ENCODE measurements around the gene DAB1. TPM values are rescaled to one million over a fixed set of nuclear protein-coding genes. Genes with fewer than 3 reads are reported as not detected.

DAB1 gene
- total RNA-seq, 1 donor from 2014 or later, result 0.25 TPM

GRCh38 chr1:57316291-57316690, 107.6 kb downstream of the DAB1 start:
- H3K27me3 ChIP-seq (ENCODE audit: control insufficient read depth, insufficient read depth, low read length), result no peaks in the 10 kb centered on the region
- no peak for TF ChIP-seq CTCF (IDR thresholded peaks at IDR 0.05; ENCODE audit: insufficient read depth, low read length, poor library complexity, severe bottlenecking)
- H3K4me3 ChIP-seq (ENCODE audit: low read depth, low read length), result no peak overlapping the region
- no peaks in the 10 kb centered on the region for H3K36me3 ChIP-seq (ENCODE audit: control insufficient read depth, insufficient read depth, low read length)
- DNase-seq (ENCODE audit: low read depth), result no peak

- no peak for TF ChIP-seq CTCF (IDR thresholded peaks at IDR 0.05; ENCODE audit: insufficient read depth, low read length, poor library complexity, severe bottlenecking)
- no peak for DNase-seq (ENCODE audit: low read depth)
- Histone ChIP-seq H3K36me3 (ENCODE audit: control insufficient read depth, insufficient read depth, low read length) (no peaks in the 10 kb centered on the region), H3K27me3 (ENCODE audit: control insufficient read depth, insufficient read depth, low read length) (no peaks in the 10 kb centered on the region), H3K4me3 (ENCODE audit: low read depth, low read length) (no peak overlapping the region)
Measured at GRCh38 chr1:57312869-57313268, 111.0 kb downstream of the DAB1 start.

- Histone ChIP-seq H3K36me3 (ENCODE audit: control insufficient read depth, insufficient read depth, low read length) (no peaks in the 10 kb centered on the region), H3K27me3 (ENCODE audit: control insufficient read depth, insufficient read depth, low read length) (no peaks in the 10 kb centered on the region), H3K4me3 (ENCODE audit: low read depth, low read length) (no peak overlapping the region)
- DNase-seq (ENCODE audit: low read depth), result no peak
- TF ChIP-seq CTCF (IDR thresholded peaks at IDR 0.05; ENCODE audit: insufficient read depth, low read length, poor library complexity, severe bottlenecking), result no peak
Measured at GRCh38 chr1:57311411-57311810, 112.4 kb downstream of the DAB1 start.

GRCh38 chr1:57311006-57311405, 112.9 kb downstream of the DAB1 start:
- TF ChIP-seq CTCF (IDR thresholded peaks at IDR 0.05; ENCODE audit: insufficient read depth, low read length, poor library complexity, severe bottlenecking), result no peak
- Histone ChIP-seq H3K4me3 (ENCODE audit: low read depth, low read length) (no peak overlapping the region), H3K27me3 (ENCODE audit: control insufficient read depth, insufficient read depth, low read length) (no peaks in the 10 kb centered on the region), H3K36me3 (ENCODE audit: control insufficient read depth, insufficient read depth, low read length) (no peaks in the 10 kb centered on the region)
- DNase-seq (ENCODE audit: low read depth), result no peak

- Histone ChIP-seq H3K27me3 (ENCODE audit: control insufficient read depth, insufficient read depth, low read length) (no peaks in the 10 kb centered on the region), H3K36me3 (ENCODE audit: control insufficient read depth, insufficient read depth, low read length) (no peaks in the 10 kb centered on the region), H3K4me3 (ENCODE audit: low read depth, low read length) (no peak overlapping the region)
- TF ChIP-seq CTCF (IDR thresholded peaks at IDR 0.05; ENCODE audit: insufficient read depth, low read length, poor library complexity, severe bottlenecking), result no peak
- no peak for DNase-seq (ENCODE audit: low read depth)
Measured at GRCh38 chr1:57309630-57310029, 114.2 kb downstream of the DAB1 start.

- Histone ChIP-seq H3K36me3 (ENCODE audit: control insufficient read depth, insufficient read depth, low read length) (no peaks in the 10 kb centered on the region), H3K4me3 (ENCODE audit: low read depth, low read length) (no peak overlapping the region), H3K27me3 (ENCODE audit: control insufficient read depth, insufficient read depth, low read length) (no peaks in the 10 kb centered on the region)
- no peak for DNase-seq (ENCODE audit: low read depth)
- no peak for TF ChIP-seq CTCF (IDR thresholded peaks at IDR 0.05; ENCODE audit: insufficient read depth, low read length, poor library complexity, severe bottlenecking)
Measured at GRCh38 chr1:57307392-57308170, 116.3 kb downstream of the DAB1 start.

Measured in kidney epithelial cell (primary cell).